ENCODE measurements around the gene TMOD2. TPM values are rescaled to one million over a fixed set of nuclear protein-coding genes. Genes with fewer than 3 reads are reported as not detected.
A peak's percentile ranks its signal among the peaks of the same experiment; 100 is the strongest.

Gene TMOD2
- total and polyA plus RNA-seq, 7 experiments from 2014 or later: 1.4 to 17.1 (median 10.7) TPM

- Mint-ChIP-seq H3K4me3 (peak overlapping the region in 4 of 10 donors; percentile 5 to 51 (median 35)), H3K27me3 (no peaks in the 10 kb centered on the region), H3K9me3 (no peaks in the 10 kb centered on the region), H3K36me3 (peaks cover 6 to 30% (median 22%) of the 10 kb centered on the region in 5 donors), H3K4me1 (peaks cover 26 to 67% (median 57%) of the 10 kb centered on the region in 7 donors), H3K27ac (peak overlapping the region in 5 of 9 donors; percentile 5 to 83 (median 44))
- DNase-seq: no peak
- ChIA-PET POLR2A (interaction anchor here (0.9 to 3.0 kb wide), 3 partner anchors 8 to 15 kb away, joined by 3 to 14 read pairs (median 3); partner anchors contain the start of gene LYSMD2), CTCF (interaction anchor here (3.1 kb wide), 1 partner anchor 74 kb away, joined by 10 read pairs; no protein-coding TSS in a partner anchor)
- Histone ChIP-seq H3K4me1 (ENCODE audit: control insufficient read depth in 2 of 2, insufficient read depth in 2 of 2, low read length in 2 of 2) (peaks cover 8 to 24% of the 10 kb centered on the region in 2 donors), H3K36me3 (ENCODE audit: control insufficient read depth in 2 of 3, insufficient read depth in 3 of 3, low read length in 3 of 3) (peaks cover 0 to 22% (median 0%) of the 10 kb centered on the region in 3 experiments), H3K27ac (ENCODE audit: low read depth, low read length) (no peak overlapping the region), H3K27me3 (ENCODE audit: control insufficient read depth in 2 of 2, insufficient read depth in 2 of 2, low read length in 2 of 2) (no peaks in the 10 kb centered on the region), H3K9me3 (ENCODE audit: control insufficient read depth in 2 of 3, low read length in 3 of 3) (no peaks in the 10 kb centered on the region), H3K4me3 (ENCODE audit: low read length) (no peak overlapping the region)
- ATAC-seq: no peak
- intact Hi-C loops (cut with micrococcal nuclease): no loop called here
Measured at GRCh38 chr15:51724199-51724598, 27.2 kb upstream of the TMOD2 start.

DNA sequence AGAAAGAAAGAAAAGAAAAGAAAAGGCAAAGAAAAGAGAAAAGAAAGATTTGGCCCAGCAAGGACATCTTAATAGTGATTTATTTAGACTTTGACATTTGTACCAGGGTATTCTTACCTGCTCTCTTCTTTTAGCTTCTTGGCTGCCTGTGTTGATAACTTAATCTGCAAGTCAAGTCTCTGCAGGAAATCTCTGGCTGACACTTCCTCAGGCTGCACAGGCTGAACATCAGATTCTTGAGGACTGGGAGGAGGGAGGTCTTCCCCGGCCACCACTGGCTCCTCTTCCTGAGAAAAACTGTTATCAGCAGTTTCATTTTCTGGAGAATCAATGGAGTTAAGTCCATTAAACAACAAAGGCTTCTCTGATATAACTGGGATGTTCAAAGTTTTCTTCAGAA, 26.7 kb upstream of the TMOD2 start:
- POLR2A ChIA-PET: interaction anchor here (0.9 to 3.0 kb wide), 3 partner anchors 8 to 14 kb away, joined by 3 to 14 read pairs (median 3); partner anchors contain the start of gene LYSMD2
- DNase-seq: no peak
- peaks cover 6 to 30% (median 22%) of the 10 kb centered on the region in 5 donors for H3K36me3 Mint-ChIP-seq

GRCh38 chr15:51726302-51727073, 24.9 kb upstream of the TMOD2 start:
- DNase-seq: no peak
- Mint-ChIP-seq H3K27me3 (no peaks in the 10 kb centered on the region), H3K4me3 (peak overlapping the region in 7 of 10 donors; percentile 14 to 50 (median 43)), H3K9me3 (no peaks in the 10 kb centered on the region), H3K27ac (peak overlapping the region in 6 of 9 donors; percentile 30 to 86 (median 65)), H3K36me3 (peaks cover 6 to 27% (median 16%) of the 10 kb centered on the region in 5 donors), H3K4me1 (peaks cover 36 to 82% (median 75%) of the 10 kb centered on the region in 7 donors)
- peak; percentile 41 for ATAC-seq
- ChIA-PET CTCF (interaction anchor here (0.6 to 3.1 kb wide), 2 partner anchors 76 to 839 kb away, joined by 3 to 10 read pairs; no protein-coding TSS in a partner anchor), POLR2A (interaction anchor here (1.0 to 3.0 kb wide), 2 partner anchors 10 to 41 kb away, joined by 3 to 14 read pairs; partner anchors contain the start of gene LYSMD2)
- Histone ChIP-seq H3K27me3 (ENCODE audit: control insufficient read depth in 2 of 2, insufficient read depth in 2 of 2, low read length in 2 of 2) (no peaks in the 10 kb centered on the region), H3K36me3 (ENCODE audit: control insufficient read depth in 2 of 3, insufficient read depth in 3 of 3, low read length in 3 of 3) (peaks cover 0 to 12% (median 0%) of the 10 kb centered on the region in 3 experiments), H3K9me3 (ENCODE audit: control insufficient read depth in 2 of 3, low read length in 3 of 3) (no peaks in the 10 kb centered on the region), H3K4me3 (ENCODE audit: low read length) (no peak overlapping the region), H3K27ac (ENCODE audit: low read depth, low read length) (no peak overlapping the region), H3K4me1 (ENCODE audit: control insufficient read depth in 2 of 2, insufficient read depth in 2 of 2, low read length in 2 of 2) (peaks cover 26 to 33% of the 10 kb centered on the region in 2 donors)
- intact Hi-C loops (cut with micrococcal nuclease): no loop called here

More for the DNA sequence above, 26.7 kb upstream of the TMOD2 start:
- Mint-ChIP-seq H3K4me3 (peak overlapping the region in 7 of 10 donors; percentile 3 to 51 (median 16)), H3K9me3 (no peaks in the 10 kb centered on the region), H3K4me1 (peaks cover 29 to 70% (median 59%) of the 10 kb centered on the region in 7 donors), H3K27ac (peak overlapping the region in 8 of 9 donors; percentile 5 to 83 (median 50)), H3K27me3 (no peaks in the 10 kb centered on the region)
- Histone ChIP-seq H3K27me3 (ENCODE audit: control insufficient read depth in 2 of 2, insufficient read depth in 2 of 2, low read length in 2 of 2) (no peaks in the 10 kb centered on the region), H3K27ac (ENCODE audit: low read depth, low read length) (no peak overlapping the region), H3K9me3 (ENCODE audit: control insufficient read depth in 2 of 3, low read length in 3 of 3) (no peaks in the 10 kb centered on the region), H3K4me1 (ENCODE audit: control insufficient read depth in 2 of 2, insufficient read depth in 2 of 2, low read length in 2 of 2) (peaks cover 9 to 24% of the 10 kb centered on the region in 2 donors), H3K4me3 (ENCODE audit: low read length) (no peak overlapping the region), H3K36me3 (ENCODE audit: control insufficient read depth in 2 of 3, insufficient read depth in 3 of 3, low read length in 3 of 3) (peaks cover 0 to 22% (median 0%) of the 10 kb centered on the region in 3 experiments)
- no peak for ATAC-seq
- intact Hi-C loops (cut with micrococcal nuclease): no loop called here
- CTCF ChIA-PET: interaction anchor here (0.6 to 3.1 kb wide), 2 partner anchors 74 to 354 kb away, joined by 3 to 10 read pairs; no protein-coding TSS in a partner anchor

DNA sequence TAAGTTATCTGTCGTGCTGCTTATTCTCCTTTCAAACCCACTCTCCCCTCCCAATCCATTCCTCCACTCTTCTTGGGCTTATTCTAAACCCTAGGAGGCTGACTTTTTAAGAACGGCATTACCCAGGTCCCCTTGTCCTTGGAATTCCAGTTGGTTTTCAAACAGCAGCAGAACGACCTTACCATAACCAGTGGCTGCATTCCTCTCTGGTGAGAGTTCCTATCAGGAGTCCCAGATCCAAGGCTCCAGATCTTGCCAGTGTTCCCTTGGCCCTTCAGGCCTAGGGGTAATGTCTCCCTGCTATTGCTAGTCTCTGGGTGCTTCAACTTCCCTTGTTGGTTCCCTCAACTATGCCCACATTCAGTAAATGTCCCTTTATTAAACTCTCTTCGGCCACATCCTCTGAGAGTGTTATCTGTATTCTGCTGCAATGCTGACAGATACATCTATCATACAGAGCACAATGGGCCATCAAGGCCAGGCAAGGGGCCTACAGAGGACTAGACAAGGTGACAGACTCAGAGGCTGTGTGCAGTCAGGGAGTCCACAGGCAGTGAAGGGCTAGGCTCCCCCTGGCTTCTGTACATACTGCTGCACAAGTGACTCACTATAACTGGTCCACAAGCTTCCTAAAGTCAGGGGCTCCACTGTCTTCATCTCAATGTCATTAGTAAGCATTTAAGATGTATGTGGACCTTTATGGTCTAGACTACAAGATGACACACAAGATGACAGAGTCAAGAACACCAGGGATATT, 24.1 kb upstream of the TMOD2 start:
- no peaks in the 10 kb centered on the region for H3K27me3 ChIP-seq (ENCODE audit: control insufficient read depth in 2 of 2, insufficient read depth in 2 of 2, low read length in 2 of 2)
- no peak overlapping the region for H3K27ac ChIP-seq (ENCODE audit: low read depth, low read length)
- ChIA-PET CTCF (interaction anchor here (3.1 kb wide), 1 partner anchor 77 kb away, joined by 10 read pairs; no protein-coding TSS in a partner anchor), POLR2A (interaction anchor here (0.7 to 1.0 kb wide), 2 partner anchors 10 to 41 kb away, joined by 3 read pairs; partner anchors contain the start of gene LYSMD2)
- Mint-ChIP-seq H3K27me3 (no peaks in the 10 kb centered on the region), H3K4me1 (peaks cover 39 to 85% (median 78%) of the 10 kb centered on the region in 7 donors), H3K9me3 (no peaks in the 10 kb centered on the region), H3K36me3 (peaks cover 1 to 28% (median 10%) of the 10 kb centered on the region in 5 donors), H3K4me3 (peak overlapping the region in 7 of 10 donors; percentile 0 to 46 (median 30)), H3K27ac (peak overlapping the region in 8 of 9 donors; percentile 30 to 98 (median 68))
- no peak overlapping the region for H3K4me3 ChIP-seq (ENCODE audit: low read length)
- H3K9me3 ChIP-seq (ENCODE audit: control insufficient read depth in 2 of 3, low read length in 3 of 3): no peaks in the 10 kb centered on the region
- no peak for DNase-seq
- ATAC-seq: no peak
- H3K4me1 ChIP-seq (ENCODE audit: control insufficient read depth in 2 of 2, insufficient read depth in 2 of 2, low read length in 2 of 2): peaks cover 31 to 37% of the 10 kb centered on the region in 2 donors
- intact Hi-C loops (cut with micrococcal nuclease): no loop called here
- H3K36me3 ChIP-seq (ENCODE audit: control insufficient read depth in 2 of 3, insufficient read depth in 3 of 3, low read length in 3 of 3): peaks cover 0 to 4% (median 0%) of the 10 kb centered on the region in 3 experiments

GRCh38 chr15:51731549-51732267, 19.7 kb upstream of the TMOD2 start:
- peak in 8 of 9 donors; percentile 31 to 70 (median 58) for DNase-seq
- Histone ChIP-seq H3K9me3 (ENCODE audit: control insufficient read depth in 2 of 3, low read length in 3 of 3) (no peaks in the 10 kb centered on the region), H3K4me3 (ENCODE audit: low read length) (peak overlapping the region; percentile 59), H3K36me3 (ENCODE audit: control insufficient read depth in 2 of 3, insufficient read depth in 3 of 3, low read length in 3 of 3) (no peaks in the 10 kb centered on the region), H3K27me3 (ENCODE audit: control insufficient read depth in 2 of 2, insufficient read depth in 2 of 2, low read length in 2 of 2) (no peaks in the 10 kb centered on the region), H3K27ac (ENCODE audit: low read depth, low read length) (peak overlapping the region; percentile 88), H3K4me1 (ENCODE audit: control insufficient read depth in 2 of 2, insufficient read depth in 2 of 2, low read length in 2 of 2) (peaks cover 49 to 52% of the 10 kb centered on the region in 2 donors)
- Mint-ChIP-seq H3K9me3 (no peaks in the 10 kb centered on the region), H3K4me1 (peaks cover 62 to 97% (median 88%) of the 10 kb centered on the region in 7 donors), H3K4me3 (peak overlapping the region; percentile 74 to 91 (median 87)), H3K27me3 (no peaks in the 10 kb centered on the region), H3K27ac (peak overlapping the region; percentile 94 to 98 (median 97)), H3K36me3 (peaks cover 0 to 41% (median 5%) of the 10 kb centered on the region in 5 donors)
- intact Hi-C loops (cut with micrococcal nuclease): loop anchor here in 1 of 2 donors (10.0 kb wide), 3 partner anchors 107 to 753 kb away; partner anchors contain the start of gene DMXL2
- CTCF ChIA-PET: interaction anchor here (1.0 to 2.6 kb wide), 7 partner anchors 11 to 81 kb away, joined by 3 to 7 read pairs (median 5); no protein-coding TSS in a partner anchor
- ATAC-seq: peak; percentile 81
- POLR2A ChIA-PET: interaction anchor here (0.6 to 1.8 kb wide), 6 partner anchors 8 to 93 kb away, joined by 3 to 6 read pairs (median 4); no protein-coding TSS in a partner anchor

All from naive thymus-derived CD4-positive, alpha-beta T cell (primary cell).